ENCODE measurements around the gene TMEM255B.

GRCh38 chr13:113851480-113851803 is 92.4 kb downstream of the TMEM255B start:
- TF ChIP-seq CTCF (IDR thresholded peaks at IDR 0.05) (no peak), EP300 (IDR thresholded peaks at IDR 0.05) (no peak), POLR2A (IDR thresholded peaks at IDR 0.05) (no peak)
